ENCODE measurements around the gene AKAP5. TPM values are rescaled to one million over a fixed set of nuclear protein-coding genes. Genes with fewer than 3 reads are reported as not detected.
A peak's percentile ranks its signal among the peaks of the same experiment; 100 is the strongest.

The AKAP5 gene
- total RNA-seq, 1 donor from 2014 or later, result 1.1 TPM

GRCh38 chr14:64504897-64505794, 39.8 kb downstream of the AKAP5 start:
- H3K9me3 Mint-ChIP-seq (ENCODE audit: low read depth), result no peaks in the 10 kb centered on the region
- TF ChIP-seq CTCF (IDR thresholded peaks at IDR 0.05; ENCODE audit: unreplicated experiment), result no peak
- peaks cover 40% of the 10 kb centered on the region for H3K4me1 Mint-ChIP-seq (ENCODE audit: low read depth)
- H3K27ac Mint-ChIP-seq, result peak overlapping the region; percentile 100
- H3K4me3 Mint-ChIP-seq (ENCODE audit: low read depth), result peak overlapping the region; percentile 77
- no peaks in the 10 kb centered on the region for H3K36me3 Mint-ChIP-seq (ENCODE audit: insufficient read depth)
- DNase-seq (ENCODE audit: low spot score, unreplicated experiment), result peak; percentile 62
- H3K27me3 Mint-ChIP-seq, result no peaks in the 10 kb centered on the region

- H3K27ac Mint-ChIP-seq, result no peak overlapping the region
- H3K4me3 Mint-ChIP-seq (ENCODE audit: low read depth), result peak overlapping the region; percentile 22
- no peaks in the 10 kb centered on the region for H3K9me3 Mint-ChIP-seq (ENCODE audit: low read depth)
- H3K36me3 Mint-ChIP-seq (ENCODE audit: insufficient read depth), result no peaks in the 10 kb centered on the region
- no peak for TF ChIP-seq CTCF (IDR thresholded peaks at IDR 0.05; ENCODE audit: unreplicated experiment)
- DNase-seq (ENCODE audit: low spot score, unreplicated experiment), result no peak
- no peaks in the 10 kb centered on the region for H3K27me3 Mint-ChIP-seq
- peaks cover 37% of the 10 kb centered on the region for H3K4me1 Mint-ChIP-seq (ENCODE audit: low read depth)
Measured at GRCh38 chr14:64506721-64507120, 41.4 kb downstream of the AKAP5 start.

GRCh38 chr14:64507376-64508156, 42.3 kb downstream of the AKAP5 start:
- no peak for DNase-seq (ENCODE audit: low spot score, unreplicated experiment)
- H3K4me1 Mint-ChIP-seq (ENCODE audit: low read depth), result peaks cover 29% of the 10 kb centered on the region
- no peak for TF ChIP-seq CTCF (IDR thresholded peaks at IDR 0.05; ENCODE audit: unreplicated experiment)
- H3K9me3 Mint-ChIP-seq (ENCODE audit: low read depth), result no peaks in the 10 kb centered on the region
- H3K27me3 Mint-ChIP-seq, result no peaks in the 10 kb centered on the region
- no peak overlapping the region for H3K27ac Mint-ChIP-seq
- no peak overlapping the region for H3K4me3 Mint-ChIP-seq (ENCODE audit: low read depth)
- H3K36me3 Mint-ChIP-seq (ENCODE audit: insufficient read depth), result no peaks in the 10 kb centered on the region

GRCh38 chr14:64508215-64508776, 43.0 kb downstream of the AKAP5 start:
- TF ChIP-seq CTCF (IDR thresholded peaks at IDR 0.05; ENCODE audit: unreplicated experiment), result no peak
- Mint-ChIP-seq H3K4me1 (ENCODE audit: low read depth) (peaks cover 25% of the 10 kb centered on the region), H3K9me3 (ENCODE audit: low read depth) (no peaks in the 10 kb centered on the region), H3K4me3 (ENCODE audit: low read depth) (no peak overlapping the region), H3K36me3 (ENCODE audit: insufficient read depth) (no peaks in the 10 kb centered on the region), H3K27ac (no peak overlapping the region), H3K27me3 (no peaks in the 10 kb centered on the region)
- no peak for DNase-seq (ENCODE audit: low spot score, unreplicated experiment)

- Mint-ChIP-seq H3K9me3 (ENCODE audit: low read depth) (no peaks in the 10 kb centered on the region), H3K4me3 (ENCODE audit: low read depth) (no peak overlapping the region), H3K4me1 (ENCODE audit: low read depth) (peaks cover 27% of the 10 kb centered on the region), H3K27me3 (no peaks in the 10 kb centered on the region), H3K36me3 (ENCODE audit: insufficient read depth) (no peaks in the 10 kb centered on the region), H3K27ac (no peak overlapping the region)
- DNase-seq (ENCODE audit: low spot score, unreplicated experiment), result no peak
- no peak for TF ChIP-seq CTCF (IDR thresholded peaks at IDR 0.05; ENCODE audit: unreplicated experiment)
Measured at GRCh38 chr14:64509036-64509435, 43.7 kb downstream of the AKAP5 start.

All from progenitor cell of endocrine pancreas (in vitro differentiated cells).